HTERT RPE-1 (cell line): Measurements from ENCODE around the gene DENND6B.

Source experiments
- in situ Hi-C: fragments of 300-500 bp; cut with MboI; formaldehyde crosslinking; loops from 4 replicates; pipeline ENCODE4 v1.14.3; 2020; ENCODE audit warnings: low sequenced_read_pairs

DENND6B gene

DNA sequence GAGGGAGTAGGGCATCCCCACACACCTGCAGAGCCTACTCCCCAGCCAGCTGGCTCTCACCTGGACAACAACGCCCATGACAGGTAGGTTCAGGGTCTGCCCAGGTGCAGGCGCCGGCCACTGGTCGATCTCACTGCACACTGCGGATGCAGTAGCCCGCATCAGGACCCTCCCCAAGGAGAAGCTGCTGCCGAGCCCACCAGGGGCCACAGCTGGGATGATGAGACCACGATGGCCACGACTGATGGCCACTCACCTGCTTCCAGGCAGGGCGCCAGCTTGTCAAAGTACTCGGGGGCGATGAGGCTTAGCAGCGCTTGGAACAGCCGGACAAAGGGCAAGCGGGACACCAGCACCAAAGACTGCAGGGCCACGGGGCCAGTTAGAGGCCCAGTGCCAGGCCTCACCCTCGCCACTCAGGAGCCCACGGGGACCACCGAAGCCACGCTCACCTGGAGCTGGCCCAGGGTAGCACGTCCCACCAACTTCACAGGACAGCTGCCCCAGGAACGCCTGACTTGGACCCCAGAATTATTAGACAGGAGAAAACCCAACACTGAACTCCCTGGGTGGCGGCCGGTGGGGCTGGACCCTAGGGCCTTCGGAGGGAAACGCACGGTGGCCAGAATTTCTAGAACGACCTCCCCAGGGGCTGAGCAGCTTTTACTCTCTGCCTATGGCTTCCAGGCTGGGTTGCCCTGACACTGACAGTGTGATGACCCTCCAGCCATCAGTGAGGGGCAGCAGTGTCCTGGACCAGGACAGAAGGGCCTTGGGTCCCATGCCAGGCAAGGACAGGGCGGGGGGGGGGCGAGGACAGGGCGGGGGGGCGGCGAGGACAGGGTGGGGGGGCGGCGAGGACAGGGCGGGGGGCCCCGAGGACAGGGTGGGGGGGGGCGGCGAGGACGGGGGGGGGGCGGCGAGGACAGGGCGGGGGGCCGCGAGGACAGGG lies 10.4 kb downstream of the DENND6B start:
- in situ Hi-C loops = no loop called here

DNA sequence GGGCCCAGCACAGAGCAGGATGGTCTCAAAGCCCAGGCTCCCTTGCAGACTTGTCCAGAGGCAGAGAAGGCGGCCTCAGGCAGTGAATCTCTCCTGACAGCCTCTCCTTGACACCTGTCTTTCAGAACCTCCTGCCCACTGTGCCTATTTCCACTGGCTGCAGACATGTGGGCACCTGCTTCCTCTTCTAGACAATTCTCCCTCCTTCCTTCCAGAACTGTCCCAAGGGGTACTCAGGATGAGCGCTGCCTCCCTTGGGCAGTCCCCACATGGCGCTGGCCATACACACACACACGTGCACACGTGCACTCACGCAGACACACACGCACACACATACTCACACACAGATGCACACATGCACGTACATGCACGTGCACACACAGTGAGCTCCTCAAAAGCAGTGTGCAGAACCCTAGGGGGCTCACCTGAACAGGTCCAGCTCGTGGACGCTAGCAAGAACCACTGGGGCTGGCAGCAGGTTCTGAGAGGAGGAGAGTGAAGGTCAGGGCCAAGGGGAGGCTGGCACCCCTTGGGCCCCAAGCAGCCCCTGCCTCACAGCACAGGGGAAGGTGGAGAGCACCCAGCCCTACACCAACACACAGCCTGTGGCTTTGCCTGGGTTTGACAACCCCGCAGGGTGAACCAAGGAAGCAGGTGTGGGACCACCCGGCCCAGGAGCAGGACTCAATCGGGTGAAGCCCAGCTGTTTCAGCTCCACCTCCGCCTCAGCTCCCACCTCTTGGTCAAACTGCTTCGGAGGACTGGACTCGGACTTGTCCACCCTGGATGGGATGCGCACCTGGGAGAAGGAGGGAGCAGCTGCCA lies 11.3 kb downstream of the DENND6B start:
- in situ Hi-C loops = no loop called here

DNA sequence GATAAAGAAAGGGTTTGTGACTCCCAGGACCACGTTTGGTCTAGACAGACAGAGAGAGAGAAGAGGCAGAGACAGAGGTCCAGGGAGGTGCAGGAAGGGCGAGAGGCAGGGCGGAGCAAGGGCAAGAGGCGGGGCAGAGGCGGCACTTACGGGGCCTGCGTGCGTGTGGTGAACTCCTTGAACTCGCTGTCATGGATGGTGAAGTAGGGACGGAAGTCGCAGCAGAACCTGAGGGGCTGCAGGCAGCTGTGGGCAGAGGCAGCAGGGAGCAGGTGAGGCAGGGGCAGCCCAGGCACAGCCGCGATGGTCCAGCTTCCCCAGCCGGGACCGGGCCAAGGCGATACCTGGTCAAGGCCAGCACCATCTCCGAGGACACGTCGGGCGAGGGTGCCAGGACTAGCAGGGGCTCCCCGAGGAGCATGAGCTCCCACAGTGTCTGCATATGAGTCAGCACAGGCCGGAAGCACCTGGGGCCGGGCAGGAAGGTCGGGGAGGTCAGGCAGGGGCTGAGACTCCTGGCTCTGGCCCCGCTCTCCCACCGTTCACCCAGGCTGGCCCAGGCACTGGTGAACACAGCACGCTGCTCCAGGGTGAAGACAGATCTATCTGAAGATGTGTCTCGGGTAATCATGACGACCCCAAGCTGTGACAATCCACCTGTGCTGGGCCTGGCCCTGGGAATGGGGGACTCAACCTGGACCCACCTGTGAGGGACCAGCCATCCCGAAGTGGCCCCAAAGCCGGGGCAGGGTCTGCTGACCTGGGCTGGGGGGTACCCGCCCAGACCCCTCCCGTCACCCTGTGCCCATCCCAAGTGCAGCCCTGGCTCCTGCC lies 12.1 kb downstream of the DENND6B start:
- in situ Hi-C loops = no loop called here

DNA sequence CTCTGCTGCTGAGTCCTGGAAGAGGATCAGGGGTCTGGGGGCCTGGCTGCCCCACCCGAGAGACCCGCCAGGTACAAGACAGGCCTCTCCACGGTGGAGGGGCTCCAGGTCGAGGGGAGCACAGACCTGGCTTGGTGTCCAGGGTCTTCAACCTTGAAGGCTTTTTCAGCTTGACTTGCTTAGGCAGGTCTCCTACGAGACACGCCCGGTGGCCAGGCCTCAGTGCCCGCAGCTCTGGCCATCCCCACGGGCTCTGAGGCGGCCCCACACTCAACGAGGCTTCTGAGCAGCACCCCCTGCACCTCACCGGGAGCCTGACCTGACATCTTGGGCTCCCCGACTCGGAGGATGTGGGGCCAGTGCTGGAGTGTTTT lies 12.7 kb downstream of the DENND6B start:
- in situ Hi-C loops = no loop called here

DNA sequence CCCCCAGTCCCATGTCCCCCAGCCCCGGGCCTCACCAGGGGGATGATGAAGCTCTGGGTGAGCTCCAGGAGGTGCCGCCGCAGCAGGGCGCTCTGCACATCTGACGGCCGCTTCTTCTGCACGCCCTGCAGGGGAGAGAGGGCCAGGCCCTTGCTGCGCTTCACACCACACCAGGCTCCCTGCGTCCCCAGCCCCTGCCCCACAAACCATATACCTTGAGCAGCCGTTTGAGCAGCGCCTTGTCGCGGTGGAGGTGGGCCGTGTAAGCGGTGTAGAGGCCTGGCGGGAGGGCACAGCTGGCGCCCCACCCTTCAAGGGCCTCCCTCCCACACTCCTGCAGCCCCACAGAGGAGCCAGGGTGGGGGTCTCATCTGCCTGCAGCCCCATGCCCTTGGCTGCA lies 13.2 kb downstream of the DENND6B start:
- in situ Hi-C loops = no loop called here

DNA sequence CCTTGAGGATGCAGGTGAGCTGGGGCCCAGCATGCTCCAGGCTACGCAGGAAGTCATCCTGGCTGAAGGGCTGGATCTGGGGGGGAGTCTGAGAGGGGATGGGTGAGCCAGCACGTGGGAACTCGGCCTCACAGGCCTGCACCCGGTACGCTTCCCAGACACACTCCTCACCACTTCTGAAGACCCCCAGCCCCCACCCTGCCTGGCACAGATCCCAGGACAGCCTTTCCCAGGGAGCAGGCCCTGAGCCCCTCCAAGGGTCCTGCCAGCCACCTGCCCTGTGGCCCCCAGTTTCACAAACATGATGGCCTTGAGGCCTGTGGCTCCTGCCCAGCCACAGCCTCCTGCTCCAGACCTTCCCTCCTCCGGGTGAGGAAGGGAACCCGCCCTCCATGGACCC lies 13.8 kb downstream of the DENND6B start:
- in situ Hi-C loops = no loop called here

DNA sequence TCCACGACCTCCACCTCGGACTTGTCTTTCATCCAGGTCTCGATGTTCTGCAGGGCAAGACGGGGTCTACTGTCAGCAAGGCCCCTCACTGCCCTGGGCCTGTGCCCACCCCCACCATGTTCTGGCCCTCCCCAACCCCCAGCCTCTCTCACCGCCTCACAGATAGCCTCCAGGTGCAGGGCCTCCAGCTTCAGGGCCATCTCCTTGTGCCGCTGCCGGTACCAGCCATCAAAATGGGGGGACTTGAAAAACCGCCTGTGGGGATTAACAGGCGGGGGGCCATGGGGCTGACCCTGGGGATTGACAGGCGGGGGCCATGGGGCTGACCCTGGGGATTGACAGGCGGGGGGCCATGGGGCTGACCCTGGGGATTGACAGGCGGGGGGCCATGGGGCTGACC lies 14.4 kb downstream of the DENND6B start:
- in situ Hi-C loops = no loop called here

DNA sequence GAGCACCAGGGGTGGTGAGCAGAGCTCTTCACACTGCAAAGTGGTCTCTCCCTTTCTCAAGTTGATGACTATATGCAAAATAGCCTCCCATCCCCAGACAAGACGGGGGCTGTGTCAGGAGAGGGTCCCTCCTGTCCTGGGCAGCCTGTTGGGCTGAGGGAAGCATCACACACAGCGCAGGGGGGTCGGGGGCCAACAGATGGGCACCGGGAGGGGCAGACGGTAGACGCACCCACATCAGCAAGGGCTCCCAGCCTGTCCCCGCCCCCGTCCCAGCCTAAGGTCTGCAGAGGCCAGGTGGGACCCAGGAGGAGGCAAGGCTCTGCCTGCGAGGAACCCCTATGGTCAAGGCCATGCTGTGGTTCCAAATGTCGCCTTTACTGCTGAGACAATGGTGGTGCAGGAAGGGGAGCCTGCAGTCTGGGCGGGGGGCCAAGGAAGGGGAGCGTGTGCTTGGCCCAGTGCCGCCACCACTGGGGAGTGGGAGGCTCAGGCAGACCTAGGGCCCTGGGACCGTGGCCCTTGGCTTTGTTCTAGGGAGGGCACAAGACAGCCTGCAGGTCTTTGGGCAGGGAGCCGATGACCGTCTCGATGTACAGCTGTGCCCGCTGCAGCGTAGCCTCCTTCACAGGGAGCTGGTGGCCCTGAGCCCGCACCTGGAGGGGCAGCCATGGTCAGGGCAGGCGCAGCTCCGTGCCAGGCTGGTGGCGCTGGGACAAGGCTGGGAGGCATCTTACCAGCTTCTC lies 15.0 kb downstream of the DENND6B start:
- in situ Hi-C loops = no loop called here

DNA sequence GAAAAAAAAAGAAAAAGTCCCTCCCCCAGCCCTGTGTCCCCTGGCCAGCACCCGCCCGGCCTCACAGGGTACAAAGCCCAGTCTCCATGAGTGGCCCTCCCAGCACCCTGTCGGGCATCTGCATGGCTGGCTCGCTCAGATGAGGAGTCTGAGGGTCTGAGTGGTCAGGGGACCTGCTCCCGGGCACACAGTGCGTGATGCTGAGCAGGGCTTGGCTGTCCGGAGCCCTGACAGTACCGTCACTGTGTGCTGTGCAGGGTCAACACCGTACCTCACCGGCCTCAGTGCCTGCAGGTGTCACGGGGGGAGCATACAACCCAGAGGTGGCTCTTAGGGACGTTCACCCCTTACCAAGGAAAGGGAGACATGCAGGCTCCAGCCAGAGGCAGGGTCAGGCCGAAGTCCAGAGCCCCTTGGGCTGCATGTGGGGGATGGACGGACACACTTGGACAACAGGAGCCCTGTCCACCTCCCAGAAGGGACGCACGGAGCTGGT lies 15.8 kb downstream of the DENND6B start:
- in situ Hi-C loops = no loop called here

DNA sequence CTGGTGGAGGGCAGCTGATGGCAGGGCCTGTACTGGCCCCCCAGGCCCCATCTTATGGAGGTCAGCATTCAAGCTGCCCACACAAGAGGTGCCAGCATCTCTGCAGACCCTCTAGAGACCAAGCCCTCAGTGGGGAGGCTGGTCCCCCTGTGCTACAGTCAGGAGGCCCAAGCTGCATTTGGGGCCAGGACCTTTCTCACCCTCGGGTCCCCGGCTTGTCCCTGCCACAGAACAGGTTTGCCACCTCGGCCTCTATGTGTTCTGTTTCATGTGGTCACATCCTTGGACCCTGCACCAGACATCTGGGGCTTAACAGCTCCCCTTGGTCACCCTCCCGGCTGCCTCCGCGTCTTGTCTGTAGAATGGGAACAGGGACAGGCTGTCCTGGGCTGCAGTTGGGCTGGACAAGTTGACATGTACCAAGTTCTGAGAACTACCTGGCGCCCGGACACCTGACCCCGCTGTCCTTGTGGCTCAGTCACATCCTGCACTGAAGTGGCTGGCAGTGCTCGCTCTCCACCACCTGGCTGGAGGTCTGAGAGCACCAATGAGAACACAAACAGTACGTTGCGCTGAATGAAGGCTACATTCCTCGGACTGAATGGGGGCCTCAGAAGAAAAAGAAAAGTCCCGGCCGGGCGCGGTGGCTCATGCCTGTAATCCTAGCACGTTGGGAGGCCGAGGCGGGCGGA lies 16.6 kb downstream of the DENND6B start:
- in situ Hi-C loops = no loop called here

DNA sequence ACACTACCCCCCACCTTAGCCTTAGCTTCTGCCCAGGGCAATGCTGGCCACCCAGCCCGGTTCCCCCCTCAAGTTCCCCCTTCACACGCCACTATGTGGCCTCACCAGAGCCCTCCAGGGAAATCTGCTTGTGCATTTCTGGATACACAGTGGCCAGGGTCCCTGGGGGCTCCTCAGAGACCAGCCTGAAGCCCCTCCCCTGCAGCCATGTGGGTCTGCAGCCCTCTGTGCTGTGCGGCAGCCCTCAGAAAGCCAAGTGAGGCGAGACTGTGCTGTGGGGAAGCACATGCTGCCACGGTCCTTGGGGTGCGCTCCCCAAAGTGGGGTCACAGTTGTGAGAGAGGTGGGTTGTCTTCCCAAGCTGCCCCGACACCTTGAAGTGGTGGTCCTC lies 17.2 kb downstream of the DENND6B start:
- in situ Hi-C loops = no loop called here

DNA sequence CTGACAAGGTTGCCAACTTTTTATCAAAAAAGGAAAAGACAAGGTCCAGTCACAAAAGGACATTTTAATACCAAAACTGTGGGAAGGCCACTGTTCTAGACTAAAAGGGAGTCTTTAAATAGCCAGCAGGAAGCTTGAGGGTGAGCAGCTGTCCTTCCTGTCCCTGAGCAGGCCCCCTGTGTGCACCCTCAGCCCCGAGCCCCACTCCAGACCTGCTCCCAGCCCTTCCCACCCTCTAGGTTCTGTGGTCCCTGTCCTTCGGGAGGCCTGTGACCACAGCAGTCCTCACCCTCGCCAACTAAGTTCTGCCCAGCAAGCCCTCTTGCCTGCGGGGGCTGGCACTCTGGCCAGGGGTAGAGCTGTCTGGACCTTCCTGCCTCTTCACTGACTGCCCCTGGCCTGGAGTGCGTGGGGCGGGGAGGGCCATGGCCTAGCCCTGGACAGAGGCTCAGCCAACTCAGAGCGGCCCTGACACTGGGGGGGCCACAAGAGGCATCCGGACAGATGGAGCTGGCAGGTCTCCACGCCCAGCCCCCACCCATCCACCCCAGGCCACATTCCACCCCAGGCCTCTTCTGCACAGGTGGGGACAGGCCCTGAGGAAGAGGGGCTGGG lies 17.7 kb downstream of the DENND6B start:
- in situ Hi-C loops = no loop called here

DNA sequence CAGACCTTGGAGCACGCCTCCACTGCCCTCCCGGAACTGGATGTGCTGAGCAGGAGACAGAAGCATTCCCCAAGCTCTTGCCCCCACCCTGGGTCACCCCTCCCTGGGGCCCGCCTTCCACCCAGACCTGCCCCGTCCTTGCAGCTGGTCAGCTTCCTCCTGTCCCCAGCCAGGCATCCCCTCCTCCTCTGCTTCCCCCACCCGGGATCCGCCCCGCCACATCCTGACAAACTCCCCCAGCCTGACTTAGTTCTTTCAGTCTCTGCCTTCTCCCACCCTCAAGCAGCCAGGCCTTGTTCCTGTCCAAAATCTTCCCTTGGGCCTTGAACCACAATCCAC lies 18.2 kb downstream of the DENND6B start:
- in situ Hi-C loops = no loop called here

DNA sequence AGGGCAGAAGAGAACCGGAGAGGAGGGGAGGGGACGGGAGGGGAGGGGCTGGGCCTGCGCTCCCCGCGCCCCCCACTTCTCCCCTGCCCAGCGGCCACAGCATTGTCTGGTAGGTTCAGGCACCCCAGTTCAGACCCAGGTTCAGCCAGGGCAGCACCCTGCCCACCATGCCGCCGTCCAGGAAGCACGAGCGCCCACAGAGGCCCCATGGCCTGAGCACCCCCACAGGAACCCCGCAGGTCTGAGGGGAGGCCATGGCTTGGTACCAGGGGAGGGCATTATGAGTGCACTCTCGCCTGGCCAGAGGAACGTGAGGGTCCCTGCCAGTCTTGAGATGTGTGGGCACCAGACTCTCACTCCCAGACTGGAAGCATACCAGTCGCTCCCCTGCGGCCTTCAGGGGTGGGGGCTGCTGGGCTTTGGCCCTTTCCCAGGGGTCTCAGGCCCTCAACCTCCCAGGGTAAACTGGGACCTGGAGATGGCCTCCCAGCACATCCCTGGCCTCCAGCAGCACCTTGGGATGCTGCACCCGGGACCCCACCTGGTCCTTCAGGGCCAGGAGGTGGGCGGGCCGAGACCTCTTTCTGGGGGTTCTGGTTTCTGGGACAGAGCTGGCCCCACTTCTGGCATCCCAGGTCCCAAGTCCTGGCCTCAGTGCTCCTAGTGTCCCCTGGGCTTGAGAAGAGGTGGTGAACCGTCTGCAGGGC lies 18.8 kb downstream of the DENND6B start:
- in situ Hi-C loops = no loop called here

DNA sequence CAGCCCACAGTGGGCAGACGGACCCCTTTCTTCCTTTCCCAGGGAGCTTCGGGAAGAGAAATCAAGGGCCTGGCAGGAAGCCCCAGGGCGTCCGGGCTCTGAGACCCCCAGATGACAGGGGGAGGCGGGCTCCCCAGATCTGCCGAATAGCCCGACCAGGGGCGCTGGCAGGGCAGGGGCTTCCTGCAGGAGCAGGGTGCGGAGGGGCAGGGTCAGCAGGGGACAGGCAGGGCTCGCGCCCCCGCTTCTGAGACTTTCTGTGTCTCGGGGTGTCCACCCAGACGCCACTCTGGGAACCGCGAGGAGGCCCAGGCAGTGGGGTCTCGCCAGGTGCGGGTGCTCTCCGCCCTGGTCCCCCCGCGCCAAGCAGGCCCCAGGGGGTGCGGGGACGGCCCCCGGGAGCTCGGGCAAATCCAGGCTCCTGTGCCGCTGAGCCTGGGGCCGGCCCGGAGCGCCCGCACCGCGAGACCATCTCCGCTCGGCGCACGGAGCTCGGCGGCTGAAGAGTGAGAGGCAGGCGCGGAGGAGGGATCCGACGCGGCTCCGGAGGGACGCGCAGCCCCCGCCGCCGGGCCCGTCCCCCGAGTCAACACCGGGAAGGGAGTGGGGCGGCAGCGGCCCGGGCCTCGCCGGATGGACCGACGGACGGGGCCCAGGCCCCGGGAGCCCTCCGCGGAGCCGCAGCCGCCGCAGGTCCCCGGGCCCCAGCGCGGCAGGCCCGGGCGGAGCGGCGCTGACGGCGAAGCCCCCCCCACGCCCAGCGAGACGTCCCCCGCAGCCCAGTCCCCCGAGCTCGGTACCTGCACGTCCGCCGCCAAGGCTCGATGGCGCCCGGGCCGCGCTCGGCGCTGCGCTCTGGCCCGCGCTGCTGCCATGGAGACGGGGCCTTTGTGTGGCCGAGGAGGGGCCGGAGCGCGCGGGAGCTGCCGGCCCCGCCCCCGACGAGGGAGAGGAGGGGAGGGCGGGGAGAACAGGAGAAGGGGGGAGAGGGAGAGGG lies 19.8 kb downstream of the DENND6B start, which contains the start of gene PLXNB2:
Gene PLXNB2 (minus strand): TSS at position 894 of the 997 bp plus-strand sequence. CDS start 17,062 bp downstream, outside the sequence.
- in situ Hi-C loops = no loop called here

DNA sequence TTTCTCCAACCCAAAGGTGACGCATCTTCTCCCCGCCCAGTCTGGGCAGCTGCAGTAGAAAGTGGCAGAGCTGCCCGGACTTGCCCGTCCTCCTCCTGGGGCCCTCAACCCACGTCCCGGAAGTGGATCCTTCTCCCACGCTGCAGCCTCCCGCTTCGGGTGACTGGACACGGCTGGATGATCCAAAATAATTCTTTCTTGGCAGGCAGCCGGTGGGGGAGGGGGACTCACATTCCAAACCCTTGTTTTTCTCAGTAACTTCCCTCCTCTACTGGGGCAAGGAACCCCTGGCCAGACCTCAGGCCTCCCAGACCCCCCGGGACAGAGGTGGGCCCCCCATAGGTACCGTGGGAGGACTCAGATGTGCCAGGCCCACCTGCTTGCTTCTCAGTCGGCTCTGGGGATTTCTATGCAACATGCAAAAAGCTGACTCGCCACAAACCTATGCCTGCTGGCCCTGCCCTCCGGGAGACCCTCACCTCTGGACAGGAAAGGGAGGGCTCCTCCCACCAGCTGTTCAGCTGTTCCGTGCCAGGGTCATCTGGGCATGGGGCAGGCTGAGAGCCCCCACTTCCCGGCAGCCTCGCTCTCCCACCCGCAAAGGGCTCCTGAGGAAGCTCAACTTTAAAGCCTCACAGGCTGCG lies 20.8 kb downstream of the DENND6B start:
- in situ Hi-C loops = no loop called here

DNA sequence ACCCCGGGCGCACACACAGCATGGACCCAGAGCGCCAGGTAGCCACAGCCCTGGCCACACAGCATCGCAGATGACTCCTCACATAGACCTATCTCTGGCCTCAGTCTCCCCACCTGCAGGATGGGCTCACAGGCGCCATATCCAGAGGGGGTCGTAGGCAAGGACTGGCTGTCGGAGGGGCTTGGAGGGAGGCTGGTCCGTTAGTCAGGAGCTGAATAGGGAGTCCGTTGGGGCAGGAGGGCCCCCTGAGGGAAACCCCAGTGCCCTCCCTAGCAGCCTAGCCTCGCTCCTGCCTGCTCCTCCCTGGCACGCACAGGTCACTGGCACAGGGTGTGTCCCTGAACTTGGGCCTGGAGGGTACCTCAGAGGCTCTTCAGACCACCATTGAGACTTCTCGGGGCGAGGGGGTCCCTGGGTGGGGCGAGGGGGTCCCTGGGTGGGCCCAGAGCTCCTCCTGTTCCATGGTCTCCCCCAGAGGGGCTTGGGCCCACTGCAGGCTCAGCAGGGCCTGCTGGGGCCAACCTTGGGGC lies 21.4 kb downstream of the DENND6B start:
- in situ Hi-C loops = no loop called here
